GM12873 (cell line): ENCODE measurements around the gene RPS6KL1.

Experiments
- CTCF ChIP-seq: IDR thresholded peaks from 2 replicates; pipeline ENCODE4 v1.5.1; 2012; ENCODE audit warnings: low read depth, mild to moderate bottlenecking, moderate library complexity, low read length, control low read depth; ENCODE audit not compliant: insufficient read depth; ENCODE audit errors: missing control alignments

RPS6KL1 gene

GRCh38 chr14:74861734-74862090 lies 61.3 kb downstream of the RPS6KL1 start:
- no peak for TF ChIP-seq CTCF

- peak; percentile 92 for TF ChIP-seq CTCF
Observed at GRCh38 chr14:74860899-74861733, 61.9 kb downstream of the RPS6KL1 start.

- TF ChIP-seq CTCF, result no peak
Observed at GRCh38 chr14:74859757-74860552, 63.1 kb downstream of the RPS6KL1 start.

GRCh38 chr14:74858022-74858421 lies 65.0 kb downstream of the RPS6KL1 start:
- no peak for TF ChIP-seq CTCF

GRCh38 chr14:74856366-74856765 lies 66.7 kb downstream of the RPS6KL1 start:
- no peak for TF ChIP-seq CTCF

- TF ChIP-seq CTCF, result no peak
Observed at GRCh38 chr14:74855945-74856344, 67.1 kb downstream of the RPS6KL1 start.

- TF ChIP-seq CTCF, result no peak
Observed at GRCh38 chr14:74855021-74855420, 68.0 kb downstream of the RPS6KL1 start.
